ENCODE measurements around the gene DISC1.

DNA sequence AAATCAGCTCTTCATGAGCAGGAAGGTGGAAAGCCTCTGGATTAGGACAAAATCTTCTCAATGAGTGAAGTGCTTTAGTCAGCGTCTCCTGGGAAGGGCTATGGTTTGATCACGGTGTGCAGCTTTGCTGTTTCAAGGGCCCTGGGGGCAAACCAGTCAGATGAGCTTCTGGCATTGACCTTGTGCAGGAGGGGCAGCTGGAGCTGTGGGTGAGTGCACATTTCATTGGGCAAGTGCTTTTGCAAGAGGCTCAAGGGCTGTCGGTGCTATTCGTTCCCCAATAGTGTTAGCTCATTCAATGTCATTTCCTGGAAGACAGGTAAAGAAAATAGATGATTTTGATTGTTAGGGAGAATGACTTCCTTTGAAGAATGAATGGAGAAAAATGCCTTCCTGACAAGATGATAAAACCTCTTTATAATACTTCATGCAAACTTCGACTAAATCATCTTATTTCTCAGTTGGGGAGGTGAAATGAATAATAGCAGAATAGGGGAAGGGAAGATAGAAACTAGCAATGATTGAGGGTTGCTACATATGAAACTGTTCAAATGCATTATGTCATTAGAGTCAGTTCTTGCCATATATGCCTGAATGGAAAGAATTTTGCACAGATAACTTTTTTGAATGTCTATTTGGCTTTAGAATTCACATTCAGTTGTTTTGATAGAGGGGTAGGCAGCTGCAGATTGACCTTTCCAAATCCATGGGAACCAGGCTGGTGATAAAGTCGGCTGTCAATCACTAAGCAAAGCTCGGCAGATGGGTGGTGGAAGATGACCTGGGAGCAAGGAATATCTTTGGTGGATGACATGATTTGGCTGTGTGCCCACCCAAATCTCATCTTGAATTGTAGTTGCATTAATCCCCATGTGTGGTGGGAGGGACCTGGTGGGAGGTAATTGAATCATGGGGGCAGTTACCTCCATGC lies 12.9 kb upstream of the DISC1 start:
- TF ChIP-seq POLR2A (IDR thresholded peaks at IDR 0.05; ENCODE audit: low read depth, low read length) = no peak
- TF ChIP-seq TAF1 (IDR thresholded peaks at IDR 0.05; ENCODE audit: borderline replicate concordance, low read depth, low read length) = no peak
- no peak for TF ChIP-seq POLR2AphosphoS5 (IDR thresholded peaks at IDR 0.05; ENCODE audit: low read depth, low read length)

All from GM12892 (cell line).